GM21447 (cell line): ENCODE measurements around the gene C17orf107.
"Not testable (repeated sequence)": the region's sequence is repeated elsewhere in the genome, so short reads cannot be mapped to it uniquely, and the experiment has no call there.

Source experiments
- ATAC-seq: cut with Tn5 transposase; IDR thresholded peaks from one replicate; pipeline ENCODE4 v1.9.1; 2021; ENCODE audit not compliant: unreplicated experiment

Gene C17orf107

DNA sequence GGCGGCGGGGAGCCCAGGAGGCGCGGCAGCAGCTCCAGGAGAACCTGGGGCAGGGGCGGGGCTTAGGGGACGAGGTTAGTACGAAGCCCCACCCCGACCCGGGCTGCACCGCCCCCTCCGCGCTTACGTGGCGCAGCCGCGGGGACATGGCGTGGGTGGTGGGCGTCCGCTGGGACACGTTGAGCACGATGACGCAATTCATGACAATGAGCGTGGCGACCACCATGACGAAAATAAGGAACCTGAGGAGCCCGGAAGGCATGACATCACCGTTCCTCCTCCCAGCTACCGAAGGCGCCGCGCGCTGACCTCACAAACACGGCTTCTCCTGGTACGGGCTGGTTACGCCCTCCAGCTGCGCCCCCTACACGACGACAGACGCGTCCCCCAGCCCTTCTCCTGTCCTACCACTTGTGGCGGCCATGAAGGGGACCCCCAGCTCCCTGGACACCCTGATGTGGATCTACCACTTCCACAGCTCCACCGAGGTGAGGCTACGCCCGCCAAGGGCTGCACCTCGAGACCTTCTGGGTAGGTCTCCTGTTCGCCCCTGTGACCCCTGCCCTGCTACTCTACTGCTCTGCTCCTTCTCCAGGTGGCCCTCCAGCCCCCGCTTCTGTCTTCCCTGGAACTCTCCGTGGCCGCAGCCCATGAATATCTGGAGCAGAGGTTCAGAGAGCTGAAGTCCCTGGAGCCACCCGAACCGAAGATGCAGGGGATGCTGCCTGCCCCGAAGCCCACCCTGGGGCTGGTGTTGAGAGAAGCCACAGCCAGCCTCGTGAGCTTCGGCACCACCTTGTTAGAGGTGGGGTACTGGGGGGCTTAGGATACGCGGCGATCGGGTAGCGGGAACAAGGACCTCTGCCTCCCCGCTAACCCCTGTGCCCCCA lies at the start of gene C17orf107:
C17orf107 (plus strand) TSS at position 196 of the 890 bp plus-strand sequence; CDS start at position 423, 227 bp downstream.
- no peak for ATAC-seq

DNA sequence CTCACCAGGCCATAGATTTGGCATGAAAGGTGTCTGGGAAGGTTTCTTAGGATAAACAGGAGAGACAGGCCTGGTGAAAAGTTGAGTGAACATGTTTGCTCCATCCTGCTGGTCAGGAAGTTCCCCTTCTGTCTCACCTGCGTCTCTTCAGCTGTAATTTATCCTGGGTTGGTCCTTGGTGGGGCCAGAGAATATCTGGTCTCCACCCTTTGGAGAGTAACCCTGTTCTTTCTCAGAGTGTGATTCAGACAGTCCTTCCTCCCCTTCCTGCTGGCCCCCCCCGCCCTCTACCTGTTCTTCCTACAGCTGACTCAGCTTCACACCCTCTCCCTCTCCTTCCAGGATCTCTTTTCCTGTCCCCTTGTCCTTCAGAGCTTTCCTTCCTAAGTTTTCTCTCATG lies 49.1 kb upstream of the C17orf107 start:
- no peak for ATAC-seq

DNA sequence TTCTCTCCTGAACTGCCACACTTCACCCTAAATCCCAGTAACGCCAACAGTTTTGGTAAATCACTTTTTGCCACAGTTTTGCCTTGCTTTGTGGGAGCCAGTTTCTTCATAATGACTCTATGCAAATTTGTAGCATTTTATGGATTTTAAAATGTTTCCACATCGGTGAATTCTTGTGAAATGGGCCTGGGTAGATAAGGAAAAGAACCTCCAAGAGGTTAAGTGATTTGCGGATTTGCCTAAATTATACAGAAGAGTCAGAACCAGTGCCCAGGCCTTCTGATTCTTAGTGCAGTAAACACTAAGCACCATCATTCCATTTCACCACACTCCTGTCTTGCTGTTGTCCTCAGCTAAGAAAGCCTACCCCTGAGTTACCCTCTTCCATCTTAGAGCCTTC lies 48.3 kb upstream of the C17orf107 start:
- ATAC-seq = no peak

DNA sequence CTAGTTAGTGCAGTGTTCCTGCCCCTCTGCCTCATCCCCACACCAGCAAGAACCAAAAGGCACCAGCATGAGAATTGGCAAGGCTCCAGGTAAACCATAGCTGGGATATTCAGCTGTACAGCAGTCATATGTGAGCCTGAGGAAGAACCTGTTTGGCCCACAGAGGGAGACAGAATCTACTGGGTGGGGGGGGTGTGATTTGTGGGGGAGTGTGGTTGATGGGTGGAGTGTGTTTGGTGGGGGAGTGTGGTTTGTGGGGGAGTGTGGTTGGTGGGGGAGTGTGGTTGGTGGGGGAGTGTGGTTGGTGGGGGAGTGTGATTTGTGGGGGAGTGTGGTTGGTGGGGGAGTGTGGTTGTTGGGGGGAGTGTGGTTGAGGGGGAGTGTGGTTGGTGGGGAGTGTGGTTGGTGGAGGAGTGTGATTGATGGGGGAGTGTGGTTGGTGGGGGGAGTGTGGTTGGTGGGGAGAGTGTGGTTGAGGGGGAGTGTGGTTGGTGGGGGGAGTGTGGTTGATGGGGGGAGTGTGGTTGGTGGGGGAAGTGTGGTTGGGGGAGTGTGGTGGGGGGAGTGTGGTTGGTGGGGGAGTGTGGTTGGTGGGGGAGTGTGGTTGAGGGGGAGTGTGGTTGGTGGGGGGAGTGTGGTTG lies 46.6 kb upstream of the C17orf107 start:
- no peak for ATAC-seq

DNA sequence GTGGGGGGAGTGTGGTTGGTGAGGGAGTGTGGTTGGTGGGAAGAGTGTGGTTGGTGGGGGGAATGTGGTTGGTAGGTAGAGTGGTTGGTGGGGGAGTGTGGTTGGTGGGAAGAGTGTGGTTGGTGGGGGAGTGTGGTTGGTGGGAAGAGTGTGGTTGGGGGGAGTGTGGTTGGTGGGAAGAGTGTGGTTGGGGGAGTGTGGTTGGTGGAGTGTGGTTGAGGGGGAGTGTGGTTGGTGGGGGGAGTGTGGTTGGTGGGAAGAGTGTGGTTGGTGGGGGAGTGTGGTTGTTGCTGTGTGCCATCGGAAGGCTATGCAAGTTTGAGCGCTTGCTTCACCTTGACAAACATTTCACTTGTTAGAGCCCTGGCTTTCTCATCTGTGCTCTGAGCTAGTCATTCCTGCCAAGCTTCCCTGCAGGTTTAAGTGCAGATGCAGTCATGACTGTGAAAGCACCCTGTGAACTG lies 46.1 kb upstream of the C17orf107 start:
- ATAC-seq = no peak

DNA sequence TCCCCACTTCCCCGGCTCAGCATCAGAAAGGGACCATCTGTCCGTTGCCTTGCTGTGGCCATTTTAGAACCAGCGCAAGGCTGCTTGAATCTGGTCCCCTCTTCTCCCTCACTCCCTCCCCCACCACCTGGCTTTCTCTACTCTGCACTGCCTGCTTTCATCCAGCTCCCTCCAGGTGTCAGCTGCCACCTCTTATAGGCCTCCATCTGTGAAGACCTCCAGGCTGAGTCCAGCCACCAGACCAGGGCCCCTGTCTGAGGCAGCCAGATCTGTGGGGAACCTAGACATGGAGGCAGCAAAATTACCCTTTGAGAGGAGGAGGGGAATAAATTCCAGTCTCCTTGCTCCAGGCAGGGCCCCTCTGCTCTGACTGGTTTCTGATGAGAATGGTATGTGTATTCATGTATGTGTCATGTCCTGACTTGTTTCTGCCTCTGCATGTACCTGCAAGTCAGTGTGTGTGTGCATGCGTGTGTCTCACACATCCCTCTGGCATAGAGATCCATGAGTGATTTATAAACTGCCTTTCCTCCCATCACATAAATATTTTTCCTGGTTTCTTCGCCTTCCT lies 45.1 kb upstream of the C17orf107 start:
- ATAC-seq = no peak

DNA sequence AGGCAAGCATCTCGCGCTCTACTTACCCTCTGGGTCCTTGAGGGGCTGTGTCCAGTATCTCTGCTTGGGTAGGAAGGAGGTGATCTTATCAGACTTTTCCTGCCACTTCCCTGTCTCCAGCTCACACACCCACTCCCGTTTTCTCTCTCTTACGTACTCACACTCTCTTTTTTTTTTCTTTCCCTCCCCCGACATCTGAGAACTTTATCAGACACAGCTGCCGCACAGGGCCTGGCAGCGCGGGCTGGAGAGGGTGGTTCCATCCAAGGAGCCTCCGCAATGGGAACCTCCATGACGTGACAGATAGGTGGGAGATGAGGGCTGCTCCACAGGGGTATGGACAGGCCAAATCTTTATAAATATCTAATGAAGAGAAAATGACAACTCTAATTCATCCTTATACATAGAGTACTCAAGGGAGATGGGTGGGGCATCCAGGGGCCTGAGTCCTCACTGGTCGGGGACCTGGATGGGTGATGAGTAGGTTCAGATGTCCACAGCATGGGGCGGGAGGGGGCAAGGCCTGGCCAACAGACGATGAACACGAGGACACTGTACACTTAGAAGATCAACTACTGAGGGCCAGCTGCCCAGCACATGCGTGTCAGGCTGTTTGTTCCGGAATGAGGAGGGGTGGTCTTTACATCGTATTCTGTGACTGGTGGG lies 42.9 kb upstream of the C17orf107 start:
- no peak for ATAC-seq

DNA sequence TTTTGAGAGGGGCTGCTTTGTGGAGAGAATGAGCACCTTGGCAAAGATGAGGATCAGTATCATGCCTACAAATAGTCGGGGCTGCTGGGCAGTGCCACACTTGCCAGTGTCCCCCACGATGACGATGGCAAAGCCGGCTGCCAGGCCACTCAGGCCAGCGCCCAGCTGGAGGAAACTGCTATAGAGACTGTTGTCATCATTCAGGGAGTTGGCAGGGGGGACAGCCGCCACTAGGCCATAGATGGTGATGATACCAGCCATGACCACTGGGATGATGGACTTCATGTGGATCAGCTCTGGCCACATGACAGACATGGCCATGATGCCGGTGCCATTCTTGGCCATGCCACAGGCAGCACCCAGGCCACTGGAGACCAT lies 42.4 kb upstream of the C17orf107 start:
- ATAC-seq = no peak

DNA sequence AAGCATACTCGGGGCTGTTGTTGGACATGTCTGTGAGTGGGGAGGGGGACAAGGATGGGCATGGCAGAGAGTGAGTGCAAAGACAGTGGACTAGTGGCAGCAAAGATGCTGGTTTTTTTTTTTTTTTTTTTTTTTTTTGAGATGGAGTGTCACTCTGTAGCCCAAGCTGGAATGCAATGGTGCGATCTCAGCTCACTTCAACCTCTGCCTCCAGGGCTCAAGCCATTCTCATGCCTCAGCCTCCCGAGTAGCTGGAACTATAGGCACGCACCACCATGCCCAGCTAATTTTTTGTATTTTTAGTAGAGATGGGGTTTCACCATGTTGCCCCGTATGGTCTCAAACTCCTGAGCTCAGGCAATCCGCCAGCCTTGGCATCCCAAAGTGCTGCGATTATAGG lies 42.0 kb upstream of the C17orf107 start:
- not testable (repeated sequence) for ATAC-seq

DNA sequence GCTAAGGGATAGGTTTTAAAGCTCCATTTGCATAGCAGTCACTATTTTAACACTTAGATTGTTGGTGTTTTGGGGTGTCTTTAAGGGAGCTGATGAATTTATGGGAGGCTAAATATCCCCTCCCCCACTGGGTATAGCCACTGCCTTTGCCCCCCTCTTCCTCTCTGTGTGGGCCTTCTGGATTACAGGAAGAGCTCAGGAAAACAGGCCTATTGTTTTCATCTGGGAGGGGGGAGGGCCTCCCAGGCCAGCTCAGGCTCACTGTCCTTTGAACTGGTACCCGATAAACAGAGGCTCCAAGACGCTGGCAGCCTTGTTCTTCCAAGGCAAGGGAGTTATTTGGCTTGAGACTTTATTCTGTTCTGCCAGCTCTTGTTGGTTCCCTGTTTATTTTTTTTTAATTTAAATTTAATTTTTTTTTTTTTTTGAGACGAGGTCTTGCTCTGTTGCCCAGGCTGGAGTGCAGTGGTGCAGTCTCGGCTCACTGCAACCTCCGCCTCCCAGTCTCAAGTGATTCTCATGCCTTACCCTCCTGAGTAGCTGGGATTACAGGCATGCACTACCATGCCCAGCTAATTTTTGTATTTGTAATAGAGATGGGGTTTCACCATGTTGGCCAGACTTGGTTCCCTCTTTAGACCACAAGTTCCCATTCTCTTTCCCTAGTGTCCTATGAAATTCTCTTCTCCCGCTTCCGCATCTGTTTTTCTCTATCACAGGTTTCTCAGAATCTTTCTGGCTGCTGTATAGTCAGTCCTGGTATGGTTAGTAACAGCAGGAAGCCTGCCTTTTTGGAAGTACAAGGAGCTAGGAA lies 41.1 kb upstream of the C17orf107 start:
- ATAC-seq = no peak

DNA sequence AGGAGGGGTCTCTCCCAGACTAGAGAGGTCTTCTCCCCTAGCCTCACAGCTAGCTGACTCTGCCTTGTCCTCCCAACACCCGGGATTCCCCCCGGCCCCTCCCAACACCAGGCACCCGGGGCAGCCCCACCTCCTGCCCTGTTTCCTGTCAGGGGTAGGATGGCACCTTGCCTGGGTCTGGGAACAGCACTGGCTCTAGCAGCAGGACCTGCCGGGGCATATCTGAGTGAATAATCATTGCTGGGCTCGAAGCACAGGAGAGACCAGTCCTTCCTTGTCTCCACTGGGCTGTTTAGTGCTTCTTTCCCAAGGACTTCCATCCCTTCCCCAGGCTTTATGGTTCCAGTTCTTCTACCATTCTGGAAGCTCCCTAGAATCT lies 40.5 kb upstream of the C17orf107 start:
- ATAC-seq = no peak

DNA sequence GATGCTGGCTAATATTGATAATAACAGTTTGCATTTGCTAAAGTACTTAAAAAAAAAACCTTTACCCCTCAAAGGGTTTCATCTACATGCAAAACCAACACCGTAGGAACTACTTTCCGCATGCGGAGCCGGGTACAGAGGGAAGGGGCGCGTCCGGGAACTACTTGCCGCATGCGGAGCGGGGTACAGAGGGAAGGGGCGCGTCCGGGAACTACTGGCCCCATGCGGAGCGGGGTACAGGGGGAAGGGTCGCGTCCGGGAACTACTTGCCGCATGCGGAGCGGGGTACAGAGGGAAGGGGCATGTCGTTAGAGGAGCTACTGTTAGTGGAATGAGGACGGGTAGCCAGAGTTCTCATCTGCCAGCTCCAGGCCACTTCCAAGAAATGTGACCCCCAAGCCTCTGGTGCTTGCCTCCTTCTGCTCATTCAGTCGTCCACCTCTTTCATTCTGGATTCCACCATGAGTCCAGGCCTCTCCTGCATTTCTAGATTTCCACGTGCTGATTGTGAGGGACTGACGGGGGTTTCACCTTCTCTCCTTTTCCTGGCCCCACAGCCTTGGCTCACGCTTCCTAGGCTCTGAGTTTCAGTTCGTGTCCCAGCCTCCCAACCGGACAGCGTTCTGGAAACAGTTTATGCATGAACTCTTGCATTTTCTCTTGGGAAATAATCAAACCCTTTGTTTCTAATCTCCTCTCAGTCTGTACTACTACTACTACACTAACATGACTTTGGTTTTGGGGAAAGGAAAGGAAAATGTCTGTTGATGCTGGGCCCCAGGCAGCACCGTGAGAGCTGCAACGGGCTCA lies 39.3 kb upstream of the C17orf107 start:
- no peak for ATAC-seq

DNA sequence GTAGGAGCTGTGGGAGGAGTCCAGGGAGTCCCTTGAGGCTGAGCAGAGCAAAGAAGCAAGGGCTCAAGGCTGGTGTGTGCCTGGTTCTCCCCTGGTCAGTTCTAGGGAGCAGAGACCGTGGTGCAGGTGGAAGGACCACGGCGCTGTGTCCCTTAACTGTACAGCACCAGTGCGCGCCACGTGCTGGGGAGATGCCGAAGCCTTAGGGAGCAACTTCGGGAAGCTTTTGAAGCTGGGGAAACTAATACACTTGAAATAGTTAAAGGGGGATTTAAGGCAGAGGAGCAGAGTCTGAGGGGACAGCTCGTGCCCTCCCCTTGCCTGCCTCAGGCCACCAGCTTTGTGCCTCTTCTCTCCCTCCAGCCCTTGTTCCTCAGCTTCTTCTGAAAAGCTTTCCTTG lies 38.7 kb upstream of the C17orf107 start:
- ATAC-seq = no peak

DNA sequence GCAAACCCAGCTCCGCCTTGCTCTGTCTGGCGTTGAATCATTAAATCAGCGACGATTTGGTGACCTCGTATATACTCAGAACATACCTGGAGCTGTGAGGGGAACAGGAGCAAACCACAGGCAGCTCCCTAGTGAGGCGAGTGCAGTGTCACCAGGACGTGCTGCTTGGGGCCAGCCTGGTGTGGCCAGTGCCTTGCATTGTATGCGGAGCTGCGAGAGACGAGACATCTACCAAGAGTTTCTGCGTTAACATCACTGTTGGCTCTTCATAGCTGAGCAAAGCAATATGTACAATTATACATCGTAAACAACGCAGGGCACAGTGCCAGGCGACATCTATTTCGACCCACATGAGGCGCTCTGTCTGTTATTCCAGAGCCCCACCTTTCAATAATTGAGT lies 38.3 kb upstream of the C17orf107 start:
- ATAC-seq = no peak

DNA sequence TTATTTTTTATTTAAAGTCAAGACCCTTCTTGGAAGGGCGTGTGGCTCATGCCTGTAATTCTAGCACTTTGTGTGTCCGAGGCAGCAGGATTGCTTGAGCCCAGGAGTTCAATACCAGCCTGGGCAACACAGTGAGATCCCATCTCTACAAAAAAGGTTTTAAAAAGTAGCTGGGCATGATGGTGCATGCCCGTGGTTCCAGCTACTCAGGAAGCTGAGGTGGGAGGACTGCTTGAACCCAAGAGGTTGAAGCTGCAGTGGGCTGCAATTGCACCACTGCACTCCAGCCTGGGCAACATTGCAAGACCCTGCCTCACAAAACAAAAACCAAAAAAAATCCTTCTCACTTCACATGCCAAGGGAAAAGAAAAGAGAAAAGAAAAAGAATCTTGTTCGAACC lies 36.6 kb upstream of the C17orf107 start:
- ATAC-seq = no peak

DNA sequence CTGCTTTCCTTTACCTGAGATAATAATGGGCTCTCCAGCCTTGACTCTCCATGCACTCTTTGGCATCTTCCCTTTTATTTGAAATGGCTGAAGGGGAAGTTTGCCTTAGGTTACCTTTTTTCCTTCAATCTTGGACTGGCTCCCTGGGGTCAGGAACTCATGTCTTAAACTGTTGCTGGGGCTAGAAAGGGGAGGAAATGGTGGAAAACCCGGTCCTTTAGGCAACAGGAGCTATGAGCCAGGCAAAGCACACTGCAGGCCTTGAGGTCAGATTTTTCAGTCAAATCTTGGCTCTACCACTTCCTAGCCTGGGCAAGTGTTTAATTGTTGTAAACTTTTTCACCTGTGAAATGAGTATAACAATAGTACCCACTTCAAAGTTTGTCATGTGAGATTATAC lies 36.0 kb upstream of the C17orf107 start:
- no peak for ATAC-seq

DNA sequence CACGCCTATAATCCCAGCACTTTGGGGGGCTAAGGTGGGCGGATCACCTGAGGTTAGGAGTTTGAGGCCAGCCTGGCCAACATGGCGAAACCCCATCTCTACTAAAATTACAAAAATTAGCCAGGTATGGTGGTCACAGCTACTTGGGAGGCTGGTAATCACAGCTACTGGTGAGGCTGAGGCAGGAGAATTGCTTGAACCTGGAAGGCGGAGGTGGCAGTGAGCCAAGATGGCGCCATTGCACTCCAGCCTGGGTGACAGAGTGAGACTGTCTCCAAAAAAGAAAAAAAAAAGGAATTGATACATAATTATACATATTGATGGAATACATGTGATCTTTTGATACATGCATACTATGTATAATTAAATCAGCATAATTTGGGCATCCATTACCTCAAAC lies 31.8 kb upstream of the C17orf107 start:
- not testable (repeated sequence) for ATAC-seq

DNA sequence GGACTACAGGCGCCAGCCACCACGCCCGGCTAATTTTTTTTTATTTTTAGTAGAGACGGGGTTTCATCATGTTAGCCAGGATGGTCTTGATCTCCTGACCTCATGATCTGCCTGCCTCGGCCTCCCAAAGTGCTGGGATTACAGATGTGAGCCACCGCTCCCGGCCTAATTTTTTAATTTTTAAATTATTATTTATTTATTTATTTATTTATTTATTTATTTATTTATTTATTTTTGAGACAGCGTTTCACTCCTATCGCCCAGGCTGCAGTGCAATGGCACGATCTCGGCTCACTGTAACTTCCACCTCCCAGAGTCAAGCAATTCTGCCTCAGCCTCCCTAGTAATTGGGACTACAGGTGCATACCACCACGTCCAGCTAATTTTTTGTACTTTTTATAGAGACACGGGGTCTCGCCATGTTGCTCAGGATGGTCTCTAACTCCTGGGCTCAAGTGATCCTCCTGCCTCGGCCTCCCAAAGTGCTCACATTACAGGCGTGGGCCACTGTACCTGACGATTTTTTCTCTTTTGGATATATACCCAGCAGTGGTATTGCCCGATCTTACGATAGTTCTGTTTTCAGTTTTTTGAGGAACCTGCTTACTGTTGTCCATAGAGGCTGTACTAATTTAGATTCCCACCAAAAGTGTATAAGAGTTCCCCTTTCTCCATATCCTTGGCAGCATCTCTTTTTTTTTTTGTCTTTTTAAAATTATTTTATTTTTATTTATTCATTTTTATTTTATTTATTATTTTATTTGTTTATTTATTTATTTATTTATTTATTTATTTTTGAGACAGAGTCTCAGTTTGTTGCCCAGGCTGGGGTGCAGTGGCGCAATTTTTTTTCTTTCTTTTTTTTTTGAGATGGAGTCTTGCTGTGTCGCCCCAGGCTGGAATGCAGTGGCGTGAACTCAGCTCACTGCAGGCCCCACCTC lies 30.0 kb upstream of the C17orf107 start:
- ATAC-seq = not testable (repeated sequence)

DNA sequence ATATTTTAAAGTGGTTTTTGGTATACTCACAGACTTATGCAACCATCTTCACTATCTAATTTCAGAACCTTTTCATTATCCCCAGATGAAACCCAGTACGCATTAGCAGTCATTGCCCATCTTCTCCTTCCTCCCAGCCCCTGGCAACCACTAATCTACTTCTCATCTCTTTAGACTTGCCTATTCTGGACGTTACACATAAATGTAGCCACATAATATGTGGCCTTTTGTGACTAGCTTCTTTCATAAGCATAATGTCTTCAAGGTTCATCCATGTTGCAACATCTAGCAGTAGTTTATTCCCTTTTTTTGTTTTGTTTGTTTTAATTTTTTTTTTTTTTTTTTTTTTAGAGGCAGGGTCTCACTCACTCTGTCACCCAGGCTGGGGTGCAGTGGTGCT lies 28.5 kb upstream of the C17orf107 start:
- no peak for ATAC-seq
